GM23338 (cell line): ENCODE measurements around the gene DOCK6. TPM values are rescaled to one million over a fixed set of nuclear protein-coding genes. Genes with fewer than 3 reads are reported as not detected.

Experiments used
- ATAC-seq: fragments of 200-7000 bp; cut with Tn5 transposase; 3 replicates; pipeline ENCODE4 v1.9.1; 2020
- DNase-seq: peaks from one replicate; pipeline ENCODE4 v3.0.0-alpha.2; 2015; ENCODE audit warnings: low spot score
- H2AFZ ChIP-seq: fragments of 200-600 bp; sonication (generic); 2 replicates; pipeline ENCODE4 v1.8.0; 2016; ENCODE audit warnings: antibody characterized with exemption, mild to moderate bottlenecking, moderate library complexity
- H3F3A ChIP-seq: fragments of 200-600 bp; sonication (generic); replicated peaks from 2 replicates; pipeline ENCODE4 v1.8.0; 2017; ENCODE audit warnings: antibody characterized with exemption, mixed run types, low read depth
- H3K27ac ChIP-seq: fragments of 200-600 bp; sonication (generic); 2 replicates; pipeline ENCODE4 v1.6.1; 2016; ENCODE audit warnings: low read depth
- H3K27me3 ChIP-seq: fragments of 200-600 bp; sonication (generic); 2 replicates; pipeline ENCODE4 v1.8.0; 2016; ENCODE audit warnings: mild to moderate bottlenecking, mixed run types, moderate library complexity; ENCODE audit not compliant: insufficient read depth
- H3K36me3 ChIP-seq: fragments of 200-600 bp; sonication (generic); 2 replicates; pipeline ENCODE4 v1.8.0; 2016; ENCODE audit warnings: mild to moderate bottlenecking; ENCODE audit not compliant: insufficient read depth
- H3K4me1 ChIP-seq: fragments of 200-600 bp; sonication (generic); 2 replicates; pipeline ENCODE4 v1.8.0; 2016; ENCODE audit warnings: mild to moderate bottlenecking, moderate library complexity; ENCODE audit not compliant: insufficient read depth
- H3K4me2 ChIP-seq: fragments of 200-600 bp; sonication (generic); 2 replicates; pipeline ENCODE4 v1.7.1; 2017; ENCODE audit warnings: mixed run types
- H3K4me3 ChIP-seq: fragments of 200-600 bp; sonication (generic); 2 replicates; pipeline ENCODE4 v1.6.1; 2016; ENCODE audit warnings: mixed run types
- H3K79me2 ChIP-seq: fragments of 200-600 bp; sonication (generic); replicated peaks from 2 replicates; pipeline ENCODE4 v1.8.0; 2017; ENCODE audit warnings: mild to moderate bottlenecking; ENCODE audit not compliant: insufficient read depth
- H3K9me2 ChIP-seq: fragments of 200-600 bp; sonication (generic); 2 replicates; pipeline ENCODE4 v1.8.0; 2017; ENCODE audit not compliant: insufficient read depth
- H4K20me1 ChIP-seq: fragments of 200-600 bp; sonication (generic); replicated peaks from 2 replicates; pipeline ENCODE4 v1.8.0; 2017; ENCODE audit warnings: mild to moderate bottlenecking; ENCODE audit not compliant: insufficient read depth
- H3K27ac Mint-ChIP-seq: 2 replicates; pipeline ENCODE4 v1.8.0; 2020; ENCODE audit warnings: inconsistent platforms, mild to moderate bottlenecking, moderate library complexity, mixed read lengths
- H3K27me3 Mint-ChIP-seq: 3 replicates; pipeline ENCODE4 v1.8.0; 2022; ENCODE audit warnings: low read depth, mild to moderate bottlenecking, moderate library complexity, mixed read lengths, inconsistent platforms; ENCODE audit not compliant: insufficient read depth, poor library complexity
- H3K36me3 Mint-ChIP-seq: 3 replicates; pipeline ENCODE4 v1.8.0; 2021; ENCODE audit warnings: low read depth, mild to moderate bottlenecking, inconsistent platforms, moderate library complexity, mixed read lengths
- H3K4me1 Mint-ChIP-seq: 3 replicates; pipeline ENCODE4 v1.8.0; 2020; ENCODE audit warnings: mild to moderate bottlenecking, inconsistent platforms, mixed read lengths
- H3K4me3 Mint-ChIP-seq: 3 replicates; pipeline ENCODE4 v1.8.0; 2021; ENCODE audit warnings: moderate library complexity, mild to moderate bottlenecking, inconsistent platforms, mixed read lengths
- H3K9me3 Mint-ChIP-seq: 3 replicates; pipeline ENCODE4 v1.8.0; 2020; ENCODE audit warnings: moderate library complexity, mild to moderate bottlenecking, inconsistent platforms, mixed read lengths
- CREB1 ChIP-seq: fragments of 250-450 bp; sonication (Bioruptor Pico); IDR thresholded peaks from 2 replicates; pipeline ENCODE4 v1.5.0; 2020; ENCODE audit warnings: low read depth, mild to moderate bottlenecking, moderate library complexity
- CTCF ChIP-seq, 2 experiments: fragments of 200-600 bp in 1 of 2; sonication (generic) in 1 of 2; conservative IDR thresholded peaks; 2 replicates each; pipeline versions ENCODE4 v1.5.1 to v1.6.1; 2016 to 2017; ENCODE audit warnings: antibody characterized with exemption in 2 of 2, low read depth in 2 of 2, mild to moderate bottlenecking in 2 of 2, moderate library complexity in 1 of 2
- ETS1 ChIP-seq: IDR thresholded peaks from 2 replicates; pipeline ENCODE4 v1.6.1; 2016; ENCODE audit warnings: antibody characterized with exemption
- EZH2 ChIP-seq: fragments of 200-600 bp; sonication (generic); IDR thresholded peaks from one replicate; pipeline ENCODE4 v1.8.0; 2017; ENCODE audit warnings: antibody characterized with exemption, mild to moderate bottlenecking, low read depth; ENCODE audit not compliant: unreplicated experiment
- EZH2phosphoT487 ChIP-seq: fragments of 200-600 bp; sonication (generic); IDR thresholded peaks from one replicate; pipeline ENCODE4 v1.8.1; 2018; ENCODE audit warnings: antibody characterized with exemption; ENCODE audit not compliant: unreplicated experiment
- JUNB ChIP-seq: IDR thresholded peaks from one replicate; pipeline ENCODE4 v1.6.1; 2016; ENCODE audit warnings: antibody characterized with exemption; ENCODE audit not compliant: unreplicated experiment
- NANOG ChIP-seq: IDR thresholded peaks from 2 replicates; pipeline ENCODE4 v1.6.1; 2016; ENCODE audit warnings: antibody characterized with exemption, borderline replicate concordance
- POLR2AphosphoS5 ChIP-seq: IDR thresholded peaks from 2 replicates; pipeline ENCODE4 v1.6.1; 2016; ENCODE audit warnings: antibody characterized with exemption, low read depth
- STAT1 ChIP-seq: IDR thresholded peaks from one replicate; pipeline ENCODE4 v1.6.1; 2016; ENCODE audit warnings: antibody characterized with exemption; ENCODE audit not compliant: unreplicated experiment
- ZNF114 ChIP-seq: fragments of 250-450 bp; sonication (Bioruptor Pico); IDR thresholded peaks from 2 replicates; pipeline ENCODE4 v1.5.0; 2020; ENCODE audit warnings: mild to moderate bottlenecking, moderate library complexity
- ZNF331 ChIP-seq: fragments of 250-450 bp; sonication (Bioruptor Pico); IDR thresholded peaks from 2 replicates; pipeline ENCODE4 v1.5.0; 2020; ENCODE audit warnings: low read depth, mild to moderate bottlenecking, moderate library complexity
- ZNF462 ChIP-seq: fragments of 250-450 bp; sonication (Bioruptor Pico); IDR thresholded peaks from 2 replicates; pipeline ENCODE4 v1.5.0; 2020; ENCODE audit warnings: mild to moderate bottlenecking, moderate library complexity
- polyA plus RNA-seq: library from polyadenylated mRNA; unstranded; fragments of >200 nt; fragmentation: Nextera tagmentation; extraction: Ambion mirVana; gene quantifications from 2 replicates; pipeline ENCODE4 v1.2.1, GENCODE V29; 2016
- total RNA-seq: library from RNA; depleted of rRNA; stranded (reverse); fragments of >200 nt; shearing (Covaris generic); gene quantifications from 2 replicates; pipeline ENCODE4 v1.2.3, GENCODE V29; 2014
- TF ChIP-seq, protein P1 (sequence below): IDR thresholded peaks from one replicate; pipeline ENCODE4 v1.6.1; 2018; ENCODE audit warnings: antibody characterized with exemption; ENCODE audit not compliant: unreplicated experiment

Gene DOCK6
- total and polyA plus RNA-seq, 2 experiments from 2014 or later, result 34.6 to 49.0 TPM

GRCh38 chr19:11225172-11225571, 37.2 kb downstream of the DOCK6 start:
- Histone ChIP-seq H3K79me2 (no peaks in the 10 kb centered on the region), H3K9me2 (no peaks in the 10 kb centered on the region), H3K4me3 (no peak overlapping the region), H3K4me1 (0 out of 2 replicates have a peak, but pooled peaks cover 3% of the 10 kb centered on the region), H2AFZ (no peak overlapping the region), H3K27me3 (no peaks in the 10 kb centered on the region), H3F3A (peaks cover 7% of the 10 kb centered on the region), H4K20me1 (no peaks in the 10 kb centered on the region; the same call in 1 of the 2 replicates), H3K4me2 (no peak overlapping the region), H3K36me3 (peaks cover 10% of the 10 kb centered on the region), H3K27ac (no peak overlapping the region)
- DNase-seq, result no peak
- no peak for TF ChIP-seq EZH2
- TF ChIP-seq JUNB, result no peak
- no peak for TF ChIP-seq STAT1
- TF ChIP-seq EZH2phosphoT487, result no peak
- TF ChIP-seq CTCF (conservative IDR thresholded peaks at IDR 0.05; ENCODE audit: low read depth in 2 of 2), result no peak
- TF ChIP-seq ZNF462, result no peak
- no peak for TF ChIP-seq NANOG
- no peak for TF ChIP-seq ZNF331 (CRISPR knock-in tag)
- TF ChIP-seq POLR2AphosphoS5, result no peak
- TF ChIP-seq ETS1, result no peak
- TF ChIP-seq ZNF114 (CRISPR knock-in tag), result no peak
- TF ChIP-seq CREB1 (CRISPR knock-in tag), result no peak
- TF ChIP-seq, protein P1, sequence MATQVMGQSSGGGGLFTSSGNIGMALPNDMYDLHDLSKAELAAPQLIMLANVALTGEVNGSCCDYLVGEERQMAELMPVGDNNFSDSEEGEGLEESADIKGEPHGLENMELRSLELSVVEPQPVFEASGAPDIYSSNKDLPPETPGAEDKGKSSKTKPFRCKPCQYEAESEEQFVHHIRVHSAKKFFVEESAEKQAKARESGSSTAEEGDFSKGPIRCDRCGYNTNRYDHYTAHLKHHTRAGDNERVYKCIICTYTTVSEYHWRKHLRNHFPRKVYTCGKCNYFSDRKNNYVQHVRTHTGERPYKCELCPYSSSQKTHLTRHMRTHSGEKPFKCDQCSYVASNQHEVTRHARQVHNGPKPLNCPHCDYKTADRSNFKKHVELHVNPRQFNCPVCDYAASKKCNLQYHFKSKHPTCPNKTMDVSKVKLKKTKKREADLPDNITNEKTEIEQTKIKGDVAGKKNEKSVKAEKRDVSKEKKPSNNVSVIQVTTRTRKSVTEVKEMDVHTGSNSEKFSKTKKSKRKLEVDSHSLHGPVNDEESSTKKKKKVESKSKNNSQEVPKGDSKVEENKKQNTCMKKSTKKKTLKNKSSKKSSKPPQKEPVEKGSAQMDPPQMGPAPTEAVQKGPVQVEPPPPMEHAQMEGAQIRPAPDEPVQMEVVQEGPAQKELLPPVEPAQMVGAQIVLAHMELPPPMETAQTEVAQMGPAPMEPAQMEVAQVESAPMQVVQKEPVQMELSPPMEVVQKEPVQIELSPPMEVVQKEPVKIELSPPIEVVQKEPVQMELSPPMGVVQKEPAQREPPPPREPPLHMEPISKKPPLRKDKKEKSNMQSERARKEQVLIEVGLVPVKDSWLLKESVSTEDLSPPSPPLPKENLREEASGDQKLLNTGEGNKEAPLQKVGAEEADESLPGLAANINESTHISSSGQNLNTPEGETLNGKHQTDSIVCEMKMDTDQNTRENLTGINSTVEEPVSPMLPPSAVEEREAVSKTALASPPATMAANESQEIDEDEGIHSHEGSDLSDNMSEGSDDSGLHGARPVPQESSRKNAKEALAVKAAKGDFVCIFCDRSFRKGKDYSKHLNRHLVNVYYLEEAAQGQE, result no peak
- Mint-ChIP-seq H3K36me3 (peaks cover 45% of the 10 kb centered on the region), H3K4me3 (no peak overlapping the region), H3K27ac (no peak overlapping the region), H3K9me3 (peaks cover 8% of the 10 kb centered on the region; the same call in 2 of the 3 replicates), H3K4me1 (peaks cover 2% of the 10 kb centered on the region; the same call in 1 of the 3 replicates), H3K27me3 (peaks cover 13% of the 10 kb centered on the region)
- no peak for ATAC-seq
